GM12878 (cell line): ENCODE data around the gene NT5C2. TPM values are rescaled to one million over a fixed set of nuclear protein-coding genes. Genes with fewer than 3 reads are reported as not detected.

Source experiments
- ATAC-seq: fragments of 200-7000 bp; cut with Tn5 transposase; 3 replicates; pipeline ENCODE4 v1.9.1; 2020; ENCODE audit warnings: mild to moderate bottlenecking, moderate library complexity
- BruUV-seq: library from RNA; stranded (reverse); fragments of 400-500 nt; replicated peaks from 2 replicates; lab custom pipeline; 2021; lab: Mats Ljungman, UMichigan
- CTCF ChIA-PET: fragments of 300-600 bp; sonication (Branson Sonifier 250); formaldehyde crosslinking; extraction: SDS; loops from one replicate; lab custom pipeline; 2021; ENCODE audit warnings: inconsistent platforms; lab: Yijun Ruan, JAX
- POLR2A ChIA-PET: fragments of 350-600 bp; formaldehyde crosslinking; extraction: SDS; loops from one replicate; lab custom pipeline; 2021; ENCODE audit warnings: inconsistent platforms; lab: Charles Lee
- RAD21 ChIA-PET: fragments of 300-600 bp; sonication (Branson Sonifier 250); formaldehyde crosslinking; loops from one replicate; lab custom pipeline; 2023; ENCODE audit warnings: antibody characterized with exemption; ENCODE audit not compliant: unreplicated experiment; lab: Charles Lee
- SMC1A ChIA-PET: fragments of 300-600 bp; sonication (Branson Sonifier 250); formaldehyde crosslinking; loops from one replicate; lab custom pipeline; 2023; ENCODE audit not compliant: unreplicated experiment, uncharacterized antibody; lab: Charles Lee
- DNase-seq: peaks from one replicate; pipeline ENCODE4 v3.0.0-alpha.2; 2011; ENCODE audit warnings: low read depth, low spot score
- FAIRE-seq: peaks from 3 replicates; lab custom pipeline; 2011; peaks lifted over from hg19 to GRCh38; lab: Jason Lieb, UNC
- H2AFZ ChIP-seq: 2 replicates; pipeline ENCODE4 v1.6.0; 2011; ENCODE audit warnings: low read depth, low read length, control low read depth; ENCODE audit not compliant: control insufficient read depth
- H3K27ac ChIP-seq: 2 replicates; pipeline ENCODE4 v1.5.1; 2011; ENCODE audit warnings: control low read depth; ENCODE audit not compliant: control insufficient read depth, insufficient read depth
- H3K27me3 ChIP-seq, 2 experiments: replicated peaks in 1 of 2; 2 replicates each; pipeline versions ENCODE4 v1.6.0 to v1.6.1; 2011; ENCODE audit warnings: low read length in 1 of 2; ENCODE audit not compliant: control insufficient read depth in 2 of 2, insufficient read depth in 2 of 2
- H3K36me3 ChIP-seq, 2 experiments: 2 replicates each; pipeline ENCODE4 v1.5.1; 2011; ENCODE audit warnings: low read length in 1 of 2; ENCODE audit not compliant: control insufficient read depth in 2 of 2, insufficient read depth in 2 of 2
- H3K4me1 ChIP-seq: 2 replicates; pipeline ENCODE4 v1.6.1; 2011; ENCODE audit warnings: mild to moderate bottlenecking, low read length, moderate library complexity, mixed read lengths; ENCODE audit not compliant: control insufficient read depth, insufficient read depth
- H3K4me2 ChIP-seq: 2 replicates; pipeline ENCODE4 v1.6.0; 2011; ENCODE audit warnings: control low read depth; ENCODE audit not compliant: control insufficient read depth, insufficient read depth
- H3K4me3 ChIP-seq: fragments of 200-600 bp; sonication (generic); 2 replicates; pipeline ENCODE4 v1.5.1; 2016
- H3K79me2 ChIP-seq: 2 replicates; pipeline ENCODE4 v1.6.0; 2011; ENCODE audit warnings: low read length; ENCODE audit not compliant: control insufficient read depth, insufficient read depth
- H3K9ac ChIP-seq: 2 replicates; pipeline ENCODE4 v1.8.0; 2011; ENCODE audit warnings: low read length, control low read depth, mixed read lengths; ENCODE audit not compliant: control insufficient read depth, insufficient read depth
- H3K9me3 ChIP-seq: replicated peaks from 3 replicates; pipeline ENCODE4 v1.5.1; 2011; ENCODE audit warnings: mild to moderate bottlenecking, low read length; ENCODE audit not compliant: control insufficient read depth, insufficient read depth
- H4K20me1 ChIP-seq: 2 replicates; pipeline ENCODE4 v1.6.0; 2011; ENCODE audit not compliant: control insufficient read depth, insufficient read depth
- ATF2 ChIP-seq: IDR thresholded peaks from 2 replicates; pipeline ENCODE4 v1.6.1; 2012; ENCODE audit warnings: low read length, inconsistent platforms
- ATF7 ChIP-seq: fragments of 450-650 bp; IDR thresholded peaks from 2 replicates; pipeline ENCODE4 v1.6.1; 2016; ENCODE audit warnings: low read depth, mild to moderate bottlenecking
- BACH1 ChIP-seq: fragments of 450-650 bp; IDR thresholded peaks from 2 replicates; pipeline ENCODE4 v1.6.1; 2017; ENCODE audit warnings: mild to moderate bottlenecking, borderline replicate concordance
- CHD1 ChIP-seq: IDR thresholded peaks from 2 replicates; pipeline ENCODE4 v1.6.1; 2012; ENCODE audit warnings: low read depth, low read length, improper control_type of control experiment
- EP300 ChIP-seq, 2 experiments: fragments of 150-350 bp in 1 of 2; IDR thresholded peaks; 2 replicates each; pipeline ENCODE4 v1.6.1; 2011 to 2012; ENCODE audit warnings: low read depth in 2 of 2, low read length in 2 of 2, borderline replicate concordance in 1 of 2, improper control_type of control experiment in 1 of 2, inconsistent platforms in 1 of 2; ENCODE audit not compliant: control insufficient read depth in 1 of 2
- GABPA ChIP-seq: IDR thresholded peaks from 2 replicates; pipeline ENCODE4 v1.6.1; 2014; ENCODE audit warnings: antibody characterized with exemption, low read depth, mild to moderate bottlenecking, inconsistent platforms
- NR2C1 ChIP-seq: fragments of 450-650 bp; IDR thresholded peaks from 2 replicates; pipeline ENCODE4 v1.6.1; 2017; ENCODE audit warnings: antibody characterized with exemption, mild to moderate bottlenecking, moderate library complexity
- NRF1 ChIP-seq: conservative IDR thresholded peaks from 2 replicates; pipeline ENCODE4 v1.6.1; 2011; ENCODE audit warnings: mild to moderate bottlenecking, low read depth, low read length, improper control_type of control experiment
- POLR2AphosphoS2 ChIP-seq: IDR thresholded peaks from 2 replicates; pipeline ENCODE4 v1.6.1; 2011; ENCODE audit warnings: low read depth, mild to moderate bottlenecking, low read length, improper control_type of control experiment, moderate library complexity
- RAD21 ChIP-seq: IDR thresholded peaks from 2 replicates; pipeline ENCODE4 v1.6.1; 2011; ENCODE audit warnings: mild to moderate bottlenecking, low read depth, low read length, moderate library complexity; ENCODE audit not compliant: insufficient read depth
- SREBF1 ChIP-seq: IDR thresholded peaks from 2 replicates; pipeline ENCODE4 v1.6.1; 2012; ENCODE audit warnings: mild to moderate bottlenecking, low read length
- STAT3 ChIP-seq: IDR thresholded peaks from 2 replicates; pipeline ENCODE4 v1.6.1; 2011; ENCODE audit warnings: low read depth, low read length, improper control_type of control experiment
- TCF7 ChIP-seq: IDR thresholded peaks from 2 replicates; pipeline ENCODE4 v1.6.1; 2014; ENCODE audit warnings: antibody characterized with exemption, borderline replicate concordance
- WGBS: methylation state at CpG from one replicate; pipeline ENCODE4 v1.1.6; 2016; ENCODE audit warnings: low lambda C conversion rate; ENCODE audit not compliant: insufficient replicate concordance, insufficient coverage; ENCODE audit errors: missing lambda C conversion rate; 5-methylcytosine and 5-hydroxymethylcytosine counted together
- in situ Hi-C: fragments of 300-500 bp; cut with MboI; formaldehyde crosslinking; loops from 9 replicates; pipeline ENCODE4 v1.14.3; 2018; ENCODE audit warnings: mixed read lengths
- intact Hi-C: fragments of 100-400 bp; cut with micrococcal nuclease; formaldehyde crosslinking; loops from one replicate; pipeline ENCODE4 v1.14.2; 2022; ENCODE audit not compliant: unreplicated experiment
- polyA plus RNA-seq, 11 experiments: library from polyadenylated mRNA; depleted of rRNA in 4 of 11; unstranded in 6 of 11; stranded (reverse) in 5 of 11; fragments of >200 nt; fragmentation: Nextera tagmentation in 4 of 11; fragmentation: Illumina TruSeq in 1 of 11; extraction: Ambion mirVana in 4 of 11; extraction: Trizol in 1 of 11; gene quantifications; 1 replicate in 1 of 11; 2 replicates in 10 of 11; pipeline versions ENCODE4 v1.2.1 to v1.2.3, GENCODE V29; 2011 to 2016; ENCODE audit warnings: inconsistent platforms in 2 of 11, missing spikeins in 2 of 11, low read depth in 1 of 11
- total RNA-seq, 4 experiments: library from RNA; depleted of rRNA in 3 of 4; stranded (reverse); fragments of >200 nt in 3 of 4; fragmentation: Illumina TruSeq in 1 of 4; extraction: Trizol in 1 of 4; gene quantifications; 2 replicates each; pipeline versions ENCODE4 v1.2.1 to v1.2.3, GENCODE V29; 2013 to 2021
- TF ChIP-seq, protein P1 (sequence below): fragments of 450-650 bp; conservative IDR thresholded peaks from 2 replicates; pipeline ENCODE4 v1.6.1; 2017; ENCODE audit warnings: mild to moderate bottlenecking, moderate library complexity

The NT5C2 gene
- total and polyA plus RNA-seq, 10 of the 15 experiments (the other 5 are each of a cell fraction or from before 2014, with no cell fraction given) = 15.8 to 70.1 (median 56.0) TPM

DNA sequence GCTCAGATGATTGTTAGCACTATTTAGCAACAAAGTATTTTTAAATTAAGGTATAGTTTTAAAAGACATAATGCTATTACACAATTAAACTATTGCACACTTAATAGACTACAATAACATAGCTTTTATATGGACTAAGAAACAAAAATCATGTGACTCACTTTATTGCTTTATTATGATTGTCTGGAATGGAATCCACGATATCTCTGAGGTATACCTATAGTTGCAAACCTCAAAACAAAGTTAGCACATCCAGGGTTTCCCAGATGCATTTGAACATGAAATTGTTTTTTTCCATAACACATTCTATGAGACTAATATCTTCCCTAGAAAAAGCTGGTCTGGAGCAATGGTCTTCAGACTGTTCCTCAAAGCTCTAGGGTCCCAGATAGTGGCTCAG is 34.3 kb upstream of the NT5C2 start:
- no peak for TF ChIP-seq ATF7
- TF ChIP-seq GABPA = no peak
- TF ChIP-seq NRF1 = no peak
- TF ChIP-seq STAT3 = no peak
- TF ChIP-seq EP300 (IDR thresholded peaks at IDR 0.05; ENCODE audit: borderline replicate concordance in 1 of 2, control insufficient read depth in 1 of 2, low read depth in 2 of 2, low read length in 2 of 2) = no peak
- no peak for TF ChIP-seq NR2C1
- no peak for TF ChIP-seq POLR2AphosphoS2
- no peak for TF ChIP-seq BACH1
- TF ChIP-seq CHD1 = no peak
- TF ChIP-seq, protein P1, sequence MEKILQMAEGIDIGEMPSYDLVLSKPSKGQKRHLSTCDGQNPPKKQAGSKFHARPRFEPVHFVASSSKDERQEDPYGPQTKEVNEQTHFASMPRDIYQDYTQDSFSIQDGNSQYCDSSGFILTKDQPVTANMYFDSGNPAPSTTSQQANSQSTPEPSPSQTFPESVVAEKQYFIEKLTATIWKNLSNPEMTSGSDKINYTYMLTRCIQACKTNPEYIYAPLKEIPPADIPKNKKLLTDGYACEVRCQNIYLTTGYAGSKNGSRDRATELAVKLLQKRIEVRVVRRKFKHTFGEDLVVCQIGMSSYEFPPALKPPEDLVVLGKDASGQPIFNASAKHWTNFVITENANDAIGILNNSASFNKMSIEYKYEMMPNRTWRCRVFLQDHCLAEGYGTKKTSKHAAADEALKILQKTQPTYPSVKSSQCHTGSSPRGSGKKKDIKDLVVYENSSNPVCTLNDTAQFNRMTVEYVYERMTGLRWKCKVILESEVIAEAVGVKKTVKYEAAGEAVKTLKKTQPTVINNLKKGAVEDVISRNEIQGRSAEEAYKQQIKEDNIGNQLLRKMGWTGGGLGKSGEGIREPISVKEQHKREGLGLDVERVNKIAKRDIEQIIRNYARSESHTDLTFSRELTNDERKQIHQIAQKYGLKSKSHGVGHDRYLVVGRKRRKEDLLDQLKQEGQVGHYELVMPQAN = no peak
- TF ChIP-seq TCF7 = no peak
- no peak for TF ChIP-seq ATF2
- no peak for TF ChIP-seq SREBF1
- no peak for TF ChIP-seq RAD21
- intact Hi-C loops (no loop called here), in situ Hi-C loops (no loop called here)
- FAIRE-seq = no peak
- Histone ChIP-seq H3K27me3 (no peaks in the 10 kb centered on the region), H4K20me1 (no peaks in the 10 kb centered on the region), H3K27ac (no peak overlapping the region), H2AFZ (no peak overlapping the region), H3K9ac (no peak overlapping the region), H3K36me3 (no peaks in the 10 kb centered on the region), H3K4me1 (no peaks in the 10 kb centered on the region), H3K4me3 (no peak overlapping the region), H3K79me2 (no peaks in the 10 kb centered on the region), H3K4me2 (no peak overlapping the region), H3K9me3 (peaks cover 2% of the 10 kb centered on the region; the same call in 1 of the 3 replicates)
- CTCF ChIA-PET = interaction anchor here (1.1 to 2.0 kb wide), 4 partner anchors 11 to 392 kb away, joined by 3 to 7 read pairs (median 4); no protein-coding TSS in a partner anchor
- no TSS peak for BruUV-seq
- POLR2A ChIA-PET = no interaction called here
- no peak for ATAC-seq
- 0% methylated on average over 1 of the region's 1 CpG for WGBS
- SMC1A ChIA-PET = interaction anchor here (0.6 to 1.0 kb wide), 4 partner anchors 12 to 36 kb away, joined by 3 to 4 read pairs (median 3); no protein-coding TSS in a partner anchor
- RAD21 ChIA-PET = interaction anchor here (0.9 kb wide), 1 partner anchor 116 kb away, joined by 3 read pairs; no protein-coding TSS in a partner anchor
- DNase-seq = no peak
